GM19438 (cell line): Measurements from ENCODE around the gene NHLRC2.
A peak's percentile ranks its signal among the peaks of the same experiment; 100 is the strongest.

ENCODE experiments used
- ATAC-seq: cut with Tn5 transposase; IDR thresholded peaks from one replicate; pipeline ENCODE4 v1.9.1; 2021; ENCODE audit warnings: low read depth; ENCODE audit not compliant: unreplicated experiment

Gene NHLRC2

GRCh38 chr10:113859261-113859660 lies 4.8 kb downstream of the NHLRC2 start:
- ATAC-seq = no peak

GRCh38 chr10:113865901-113866300 lies 11.4 kb downstream of the NHLRC2 start:
- ATAC-seq = no peak

GRCh38 chr10:113866551-113867394 lies 12.3 kb downstream of the NHLRC2 start:
- no peak for ATAC-seq

- ATAC-seq = no peak
These were observed 13.4 kb downstream of the NHLRC2 start for GRCh38 chr10:113867904-113868303.

- ATAC-seq = no peak
These were observed 15.3 kb downstream of the NHLRC2 start for GRCh38 chr10:113869789-113870188.

- no peak for ATAC-seq
These were observed 17.9 kb downstream of the NHLRC2 start for GRCh38 chr10:113872139-113873030.

- no peak for ATAC-seq
These were observed 20.8 kb downstream of the NHLRC2 start for GRCh38 chr10:113875212-113875611.

- ATAC-seq = no peak
These were observed 22.0 kb downstream of the NHLRC2 start for GRCh38 chr10:113876461-113876860.

GRCh38 chr10:113879691-113880090 lies 25.2 kb downstream of the NHLRC2 start:
- peak; percentile 65 for ATAC-seq

GRCh38 chr10:113880236-113880635 lies 25.8 kb downstream of the NHLRC2 start:
- no peak for ATAC-seq

- no peak for ATAC-seq
These were observed 27.8 kb downstream of the NHLRC2 start for GRCh38 chr10:113882240-113882639.

- no peak for ATAC-seq
These were observed 35.5 kb downstream of the NHLRC2 start for GRCh38 chr10:113889911-113890310.

- ATAC-seq = no peak
These were observed 36.3 kb downstream of the NHLRC2 start for GRCh38 chr10:113890769-113891168.

GRCh38 chr10:113891476-113891875 lies 37.0 kb downstream of the NHLRC2 start:
- no peak for ATAC-seq

- ATAC-seq = no peak
These were observed 39.1 kb downstream of the NHLRC2 start for GRCh38 chr10:113893570-113893969.

- ATAC-seq = no peak
These were observed 40.1 kb downstream of the NHLRC2 start for GRCh38 chr10:113894581-113894980.

- ATAC-seq = no peak
These were observed 40.6 kb downstream of the NHLRC2 start for GRCh38 chr10:113895018-113895417.

- no peak for ATAC-seq
These were observed 43.5 kb downstream of the NHLRC2 start for GRCh38 chr10:113897693-113898618.

GRCh38 chr10:113899952-113900598 lies 45.6 kb downstream of the NHLRC2 start:
- ATAC-seq = no peak

GRCh38 chr10:113905756-113906155 lies 51.3 kb downstream of the NHLRC2 start:
- no peak for ATAC-seq
